ENCODE results near the gene CACTIN. TPM values are rescaled to one million over a fixed set of nuclear protein-coding genes. Genes with fewer than 3 reads are reported as not detected.

The CACTIN gene
- total and polyA plus RNA-seq, 2 of the 4 experiments (the other 2 are of a cell fraction), result 10.8 to 19.5 TPM

DNA sequence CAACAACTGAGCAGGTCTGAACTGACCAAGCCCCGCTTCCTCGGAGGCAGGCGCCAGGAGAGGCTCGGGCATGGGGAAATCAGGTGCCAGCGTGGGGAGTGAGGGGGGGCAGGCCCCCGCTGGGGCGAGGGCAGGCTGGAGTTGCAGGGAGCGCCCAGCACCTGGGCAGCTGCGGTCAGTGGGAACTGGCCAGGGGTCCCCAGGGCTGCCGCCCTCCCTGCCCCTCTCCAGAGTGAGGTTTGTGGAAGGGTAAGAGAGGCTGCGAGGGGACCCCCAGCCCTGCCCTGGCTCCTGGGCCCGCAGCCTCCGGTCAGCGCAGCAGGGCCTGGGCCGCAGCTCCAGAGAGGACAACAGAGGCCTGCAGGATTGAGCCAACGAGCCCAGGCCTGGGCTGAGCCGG lies 41.2 kb upstream of the CACTIN start:
- Histone ChIP-seq H2AK9ac (replicated peaks; ENCODE audit: low read depth, low read length, poor library complexity) (no peak overlapping the region), H2BK120ac (ENCODE audit: low read depth, low read length) (no peak overlapping the region), H2BK15ac (ENCODE audit: low read depth, low read length) (no peak overlapping the region), H3K79me1 (ENCODE audit: low read depth in 1 of 2, low read length in 2 of 2) (peaks cover 15 to 55% of the 10 kb centered on the region in 2 experiments), H3K36me3 (ENCODE audit: control insufficient read depth, insufficient read depth, low read length) (peaks cover 17% of the 10 kb centered on the region), H3K9me1 (ENCODE audit: insufficient read depth, low read length) (no peaks in the 10 kb centered on the region), H2AFZ (replicated peaks; ENCODE audit: low read length, poor library complexity) (no peak overlapping the region), H2BK20ac (ENCODE audit: low read depth, low read length) (no peak overlapping the region), H3K4me1 (ENCODE audit: control insufficient read depth, insufficient read depth, low read length) (peaks cover 22% of the 10 kb centered on the region), H3K4ac (ENCODE audit: low read depth, low read length) (no peak overlapping the region), H3K23ac (ENCODE audit: low read depth, low read length) (no peak overlapping the region), H3K27ac (ENCODE audit: insufficient read depth, low read length) (no peak overlapping the region), H3K14ac (replicated peaks; ENCODE audit: low read depth, low read length) (no peak overlapping the region), H3K27me3 (ENCODE audit: control insufficient read depth, insufficient read depth, low read length) (no peaks in the 10 kb centered on the region), H2AK5ac (ENCODE audit: low read depth, low read length) (no peak overlapping the region), H2BK5ac (ENCODE audit: low read depth, low read length, poor library complexity, severe bottlenecking) (no peak overlapping the region), H3K9me3 (ENCODE audit: control insufficient read depth, insufficient read depth, low read length) (no peaks in the 10 kb centered on the region), H3K56ac (ENCODE audit: extremely low read depth, insufficient read depth, low read length) (no peak overlapping the region), H3K4me2 (ENCODE audit: low read depth, low read length) (no peak overlapping the region), H3K9ac (ENCODE audit: low read depth, low read length) (no peak overlapping the region), H4K20me1 (ENCODE audit: insufficient read depth, low read length) (peaks cover 29% of the 10 kb centered on the region), H3K4me3 (ENCODE audit: insufficient read depth, low read depth, low read length) (no peak overlapping the region), H4K8ac (ENCODE audit: low read depth in 2 of 2, low read length in 2 of 2) (no peak overlapping the region), H3K18ac (ENCODE audit: low read depth, low read length) (no peak overlapping the region), H4K5ac (ENCODE audit: low read depth, low read length) (no peak overlapping the region), H4K91ac (ENCODE audit: insufficient read depth, low read depth, low read length) (no peak overlapping the region)
- WGBS, 2 experiments (ENCODE audit: extremely low coverage in 2 of 2, insufficient read length in 1 of 2), result 96% methylated on average over 5 of the region's 17 CpGs; no CpG with 5 or more reads in 1 of the 2 experiments
- CTCF ChIA-PET, result no interaction called here
- POLR2A ChIA-PET (ENCODE audit: unreplicated experiment), result no interaction called here
- TF ChIP-seq RFX5 (IDR thresholded peaks at IDR 0.05; ENCODE audit: low read depth, low read length) (no peak), USF2 (IDR thresholded peaks at IDR 0.05; ENCODE audit: low read depth, low read length) (no peak), NFE2L2 (IDR thresholded peaks at IDR 0.05; ENCODE audit: low read depth, low read length) (no peak), BHLHE40 (IDR thresholded peaks at IDR 0.05; ENCODE audit: low read depth, low read length) (no peak), MAZ (IDR thresholded peaks at IDR 0.05; ENCODE audit: borderline replicate concordance, low read depth, low read length) (no peak), RCOR1 (IDR thresholded peaks at IDR 0.05; ENCODE audit: insufficient replicate concordance, low read length) (no peak), MXI1 (IDR thresholded peaks at IDR 0.05; ENCODE audit: borderline replicate concordance, low read depth, low read length) (no peak), CEBPB (IDR thresholded peaks at IDR 0.05; ENCODE audit: low read depth, low read length) (no peak), MAFK (IDR thresholded peaks at IDR 0.05; ENCODE audit: low read depth, low read length) (no peak), SMC3 (IDR thresholded peaks at IDR 0.05; ENCODE audit: low read depth, low read length) (no peak), CHD1 (IDR thresholded peaks at IDR 0.05; ENCODE audit: low read depth, low read length) (no peak), FOS (IDR thresholded peaks at IDR 0.05; ENCODE audit: low read depth, low read length) (no peak), RAD21 (IDR thresholded peaks at IDR 0.05; ENCODE audit: low read length) (no peak), CTCF (conservative IDR thresholded peaks at IDR 0.05; ENCODE audit: low read depth, low read length) (no peak)
- TF ChIP-seq, protein P1, sequence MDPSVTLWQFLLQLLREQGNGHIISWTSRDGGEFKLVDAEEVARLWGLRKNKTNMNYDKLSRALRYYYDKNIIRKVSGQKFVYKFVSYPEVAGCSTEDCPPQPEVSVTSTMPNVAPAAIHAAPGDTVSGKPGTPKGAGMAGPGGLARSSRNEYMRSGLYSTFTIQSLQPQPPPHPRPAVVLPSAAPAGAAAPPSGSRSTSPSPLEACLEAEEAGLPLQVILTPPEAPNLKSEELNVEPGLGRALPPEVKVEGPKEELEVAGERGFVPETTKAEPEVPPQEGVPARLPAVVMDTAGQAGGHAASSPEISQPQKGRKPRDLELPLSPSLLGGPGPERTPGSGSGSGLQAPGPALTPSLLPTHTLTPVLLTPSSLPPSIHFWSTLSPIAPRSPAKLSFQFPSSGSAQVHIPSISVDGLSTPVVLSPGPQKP (IDR thresholded peaks at IDR 0.05; ENCODE audit: borderline replicate concordance, low read depth, low read length), result no peak
- in situ Hi-C loops (cut with MboI; ENCODE audit: low sequenced_read_pairs) (loop anchor here (5.0 kb wide), 1 partner anchor 35 kb away; the partner anchor contains the start of gene PIP5K1C), dilution Hi-C loops (cut with HindIII; ENCODE audit: low sequenced_read_pairs, unreplicated experiment) (no loop called here), intact Hi-C loops (cut with micrococcal nuclease) (loop anchor here (5.0 to 10.0 kb wide), 3 partner anchors 155 to 537 kb away; no protein-coding TSS in a partner anchor)
- ATAC-seq (ENCODE audit: low read depth) (no peak), DNase-seq (no peak)
- no TSS peak for BruUV-seq (replicated peaks)

All from IMR-90 (cell line).